Progenitor cell of endocrine pancreas (in vitro differentiated cells): ENCODE measurements around the gene KERA. TPM values are rescaled to one million over a fixed set of nuclear protein-coding genes. Genes with fewer than 3 reads are reported as not detected.

Source experiments
- DNase-seq: peaks from one replicate; pipeline ENCODE4 v3.0.0; 2021; ENCODE audit warnings: low spot score; ENCODE audit not compliant: unreplicated experiment
- H3K27ac Mint-ChIP-seq: 2 replicates; pipeline ENCODE4 v1.8.0; 2021; ENCODE audit warnings: mild to moderate bottlenecking, moderate library complexity, mixed read lengths
- H3K27me3 Mint-ChIP-seq: 2 replicates; pipeline ENCODE4 v1.8.0; 2021; ENCODE audit warnings: mixed read lengths
- H3K36me3 Mint-ChIP-seq: 2 replicates; pipeline ENCODE4 v1.8.0; 2022; ENCODE audit warnings: mixed read lengths; ENCODE audit not compliant: insufficient read depth
- H3K4me1 Mint-ChIP-seq: 2 replicates; pipeline ENCODE4 v1.8.0; 2021; ENCODE audit warnings: low read depth, mixed read lengths
- H3K4me3 Mint-ChIP-seq: 2 replicates; pipeline ENCODE4 v1.8.0; 2021; ENCODE audit warnings: low read depth, mild to moderate bottlenecking, moderate library complexity, mixed read lengths
- H3K9me3 Mint-ChIP-seq: 2 replicates; pipeline ENCODE4 v1.8.0; 2021; ENCODE audit warnings: low read depth, mixed read lengths
- CTCF ChIP-seq: fragments of 200-600 bp; sonication (generic); IDR thresholded peaks from one replicate; pipeline ENCODE4 v1.5.0; 2021; ENCODE audit warnings: antibody characterized with exemption, mild to moderate bottlenecking; ENCODE audit not compliant: unreplicated experiment
- long read RNA-seq: library from polyadenylated mRNA; unstranded; transcript quantifications from one replicate; pipeline ENCODE4 v2.0.0, GENCODE V29; 2020
- total RNA-seq: library from RNA; stranded (reverse); gene quantifications from 2 replicates; pipeline ENCODE4 v1.2.1, GENCODE V29; 2021

Gene KERA
- not detected in 2 replicates for total RNA-seq
- long read RNA-seq, result 0 reads

GRCh38 chr12:91057368-91058165 lies at the start of gene KERA:
TSS of gene KERA (minus strand) at chr12:91058024. CDS start at chr12:91056281, 1,743 bp downstream.
- no peaks in the 10 kb centered on the region for H3K27me3 Mint-ChIP-seq
- no peak for TF ChIP-seq CTCF
- H3K4me1 Mint-ChIP-seq, result no peaks in the 10 kb centered on the region
- no peak within 1 kb of the TSS for H3K4me3 Mint-ChIP-seq
- H3K9me3 Mint-ChIP-seq, result no peaks in the 10 kb centered on the region
- no peak for DNase-seq
- no peaks in the 10 kb centered on the region for H3K36me3 Mint-ChIP-seq
- H3K27ac Mint-ChIP-seq, result no peak within 1 kb of the TSS

- Mint-ChIP-seq H3K4me3 (no peak overlapping the region), H3K36me3 (no peaks in the 10 kb centered on the region), H3K27ac (no peak overlapping the region), H3K4me1 (no peaks in the 10 kb centered on the region), H3K9me3 (no peaks in the 10 kb centered on the region), H3K27me3 (no peaks in the 10 kb centered on the region)
- DNase-seq, result no peak
- no peak for TF ChIP-seq CTCF
Measured at GRCh38 chr12:91106283-91106682, 48.5 kb upstream of the KERA start.

DNA sequence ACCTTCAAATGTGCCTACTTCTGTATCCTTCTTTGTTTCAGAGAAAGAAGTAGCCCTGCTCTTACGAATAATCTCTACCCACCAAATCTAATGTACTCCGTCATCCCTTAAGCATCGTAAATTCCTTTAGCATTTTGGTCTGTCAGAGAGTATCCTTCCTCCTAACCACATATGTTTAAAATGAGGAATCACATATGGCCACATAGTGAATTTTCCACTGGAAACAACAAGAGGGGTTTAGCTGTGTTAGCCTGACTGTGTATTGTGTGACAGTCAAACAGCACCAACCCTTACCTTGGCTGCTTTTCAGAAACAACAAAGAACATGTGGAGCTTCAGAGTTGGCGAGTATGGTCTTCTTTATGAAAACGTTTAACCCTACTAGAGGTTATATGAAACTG lies 48.0 kb upstream of the KERA start:
- no peak for DNase-seq
- no peaks in the 10 kb centered on the region for H3K9me3 Mint-ChIP-seq
- no peak overlapping the region for H3K27ac Mint-ChIP-seq
- H3K36me3 Mint-ChIP-seq, result no peaks in the 10 kb centered on the region
- H3K27me3 Mint-ChIP-seq, result no peaks in the 10 kb centered on the region
- H3K4me1 Mint-ChIP-seq, result no peaks in the 10 kb centered on the region
- no peak for TF ChIP-seq CTCF
- no peak overlapping the region for H3K4me3 Mint-ChIP-seq

GRCh38 chr12:91104812-91105466 lies 47.1 kb upstream of the KERA start:
- Mint-ChIP-seq H3K4me3 (no peak overlapping the region), H3K4me1 (no peaks in the 10 kb centered on the region), H3K27me3 (no peaks in the 10 kb centered on the region), H3K27ac (no peak overlapping the region), H3K9me3 (no peaks in the 10 kb centered on the region), H3K36me3 (no peaks in the 10 kb centered on the region)
- no peak for TF ChIP-seq CTCF
- DNase-seq, result no peak

DNA sequence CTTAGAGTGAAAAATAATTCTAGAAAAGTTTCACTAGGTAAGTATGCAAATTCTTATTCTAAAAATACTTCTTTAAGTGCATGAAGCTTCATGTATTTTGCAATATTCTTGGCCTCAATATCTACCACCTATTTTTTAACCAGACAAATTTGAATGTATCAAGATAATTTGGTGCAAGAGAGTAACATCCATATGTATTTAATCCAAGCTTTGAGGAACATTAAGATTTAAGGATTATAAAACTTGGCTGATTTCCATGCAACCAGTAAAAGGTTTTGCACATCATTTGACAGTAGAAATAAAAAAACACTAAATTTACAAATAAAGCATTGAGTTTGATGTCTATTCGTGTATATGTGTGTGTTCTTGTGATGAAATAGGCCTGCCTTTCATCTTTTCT lies 45.8 kb upstream of the KERA start:
- peaks cover 2% of the 10 kb centered on the region for H3K4me1 Mint-ChIP-seq
- no peak for TF ChIP-seq CTCF
- DNase-seq, result no peak

More for the DNA sequence above, 45.8 kb upstream of the KERA start:
- Mint-ChIP-seq H3K27ac (no peak overlapping the region), H3K36me3 (no peaks in the 10 kb centered on the region), H3K4me3 (no peak overlapping the region), H3K9me3 (no peaks in the 10 kb centered on the region), H3K27me3 (no peaks in the 10 kb centered on the region)
